LoVo (cell line): Measurements from ENCODE around the gene DDC.
"Not testable (repeated sequence)": the region's sequence is repeated elsewhere in the genome, so short reads cannot be mapped to it uniquely, and the experiment has no call there.

Source experiments
- DNase-seq: peaks from one replicate; pipeline ENCODE4 v3.0.0-alpha.2; 2016; ENCODE audit warnings: low spot score

The DDC gene

DNA sequence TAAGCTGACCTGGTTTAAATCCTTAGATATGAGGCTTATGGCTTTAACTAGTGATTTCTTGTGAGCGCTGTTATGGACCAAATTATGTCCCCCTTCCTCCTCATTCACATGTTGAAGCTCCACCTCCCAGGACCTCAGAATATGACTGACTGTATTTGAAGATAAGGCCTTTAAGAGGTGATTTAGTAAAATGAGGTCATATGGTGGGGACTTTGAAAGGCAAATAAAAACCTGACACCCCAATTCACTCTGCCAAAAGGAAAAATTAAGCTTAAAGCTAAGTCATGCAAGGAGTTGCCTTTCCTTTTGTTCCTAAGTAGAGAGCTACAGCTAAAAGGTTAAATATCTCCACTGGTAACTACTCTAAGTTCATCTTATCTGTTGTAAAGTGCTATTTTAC is 78.7 kb downstream of the DDC start:
- no peak for DNase-seq

DNA sequence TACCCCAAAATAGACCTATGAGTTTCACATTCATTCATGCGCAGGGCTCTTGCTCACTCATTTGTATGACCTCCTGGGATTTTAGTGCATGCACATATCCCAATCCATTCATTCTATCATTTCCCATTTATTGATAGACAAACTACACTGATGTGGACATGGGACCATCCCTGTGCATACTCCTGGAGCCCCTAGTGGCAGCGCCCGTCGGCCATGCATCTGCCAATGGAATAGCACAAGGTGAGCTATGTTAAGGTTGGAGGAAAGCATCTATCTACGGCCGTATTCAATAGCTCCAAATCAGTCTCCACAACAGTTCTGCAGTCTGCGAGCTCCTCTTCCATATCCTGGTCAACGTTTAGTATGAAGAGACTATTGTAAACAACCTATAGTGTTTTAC is 83.3 kb downstream of the DDC start:
- DNase-seq, result no peak

DNA sequence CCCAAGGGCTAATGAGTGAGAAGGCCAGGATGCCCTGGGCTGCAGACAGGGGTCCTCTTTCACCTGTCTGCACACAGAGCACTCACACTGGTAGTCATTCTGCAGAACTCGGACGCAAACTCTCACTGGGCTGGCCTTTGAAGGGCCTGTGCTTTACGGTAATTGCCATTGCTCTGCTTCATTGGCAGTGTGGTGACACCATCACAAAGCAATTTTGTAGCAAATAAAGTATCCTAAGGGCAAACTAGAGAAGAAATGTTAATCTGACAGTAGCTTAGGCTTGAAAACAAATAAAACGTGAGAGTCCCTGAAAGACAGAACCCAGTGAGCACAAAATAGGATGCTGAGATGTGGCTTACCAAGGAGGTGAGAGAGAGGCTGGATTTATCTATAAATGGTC is 84.4 kb downstream of the DDC start:
- DNase-seq, result no peak

DNA sequence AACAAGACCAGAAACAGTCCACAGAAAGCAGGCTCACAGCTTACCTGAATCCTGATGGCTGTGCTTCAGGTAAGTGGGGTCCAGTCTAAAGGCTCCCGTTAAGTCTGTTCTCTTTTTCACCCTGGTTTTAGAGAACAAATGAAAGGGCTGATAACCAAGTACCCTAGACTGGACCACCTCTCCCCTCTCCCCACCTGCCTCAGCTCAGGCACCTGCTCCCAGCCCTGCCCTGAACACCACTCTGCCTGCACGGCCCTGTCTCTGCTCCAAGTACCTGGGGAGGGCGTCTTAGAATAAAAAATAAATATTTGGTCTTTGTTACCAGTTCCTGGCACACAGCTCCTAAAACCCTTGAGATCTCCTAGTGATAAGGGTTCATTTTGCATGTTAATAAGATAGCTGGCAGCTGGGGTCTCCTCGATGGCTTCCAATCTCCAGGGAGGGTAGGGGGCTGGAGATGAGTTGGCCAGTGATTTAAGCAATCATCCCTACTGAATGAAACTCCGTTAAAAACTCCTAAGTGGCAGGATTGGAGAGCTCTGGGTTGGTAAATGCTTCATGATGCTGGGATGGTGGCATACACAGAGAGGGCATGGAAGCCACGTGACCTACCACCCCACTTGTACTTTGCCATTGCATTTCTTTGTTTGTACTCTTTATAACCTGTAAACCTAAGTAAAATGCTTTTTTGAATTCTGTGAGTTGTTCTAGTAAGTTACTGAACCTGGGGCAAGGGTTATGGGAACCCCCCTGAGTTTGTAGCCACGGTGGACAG is 85.3 kb downstream of the DDC start:
- DNase-seq, result no peak

DNA sequence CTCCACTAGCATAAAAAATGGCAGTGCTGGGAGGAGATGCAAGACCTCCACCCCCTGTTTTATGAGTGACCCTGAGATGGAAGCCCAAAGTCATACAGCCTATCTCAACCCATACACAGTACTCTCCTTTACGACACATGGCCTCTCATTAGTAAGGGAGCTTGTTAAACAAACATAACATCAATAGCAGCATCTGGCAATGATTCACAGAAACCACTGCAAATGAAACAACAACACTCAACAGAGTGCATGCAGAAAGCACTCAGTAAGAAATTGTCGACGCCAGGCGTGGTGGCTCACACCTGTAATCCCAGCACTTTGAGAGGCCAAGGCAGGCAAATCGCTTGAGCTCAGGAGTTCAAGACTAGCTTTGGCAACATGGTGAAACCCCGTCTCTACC is 87.6 kb downstream of the DDC start:
- no peak for DNase-seq

DNA sequence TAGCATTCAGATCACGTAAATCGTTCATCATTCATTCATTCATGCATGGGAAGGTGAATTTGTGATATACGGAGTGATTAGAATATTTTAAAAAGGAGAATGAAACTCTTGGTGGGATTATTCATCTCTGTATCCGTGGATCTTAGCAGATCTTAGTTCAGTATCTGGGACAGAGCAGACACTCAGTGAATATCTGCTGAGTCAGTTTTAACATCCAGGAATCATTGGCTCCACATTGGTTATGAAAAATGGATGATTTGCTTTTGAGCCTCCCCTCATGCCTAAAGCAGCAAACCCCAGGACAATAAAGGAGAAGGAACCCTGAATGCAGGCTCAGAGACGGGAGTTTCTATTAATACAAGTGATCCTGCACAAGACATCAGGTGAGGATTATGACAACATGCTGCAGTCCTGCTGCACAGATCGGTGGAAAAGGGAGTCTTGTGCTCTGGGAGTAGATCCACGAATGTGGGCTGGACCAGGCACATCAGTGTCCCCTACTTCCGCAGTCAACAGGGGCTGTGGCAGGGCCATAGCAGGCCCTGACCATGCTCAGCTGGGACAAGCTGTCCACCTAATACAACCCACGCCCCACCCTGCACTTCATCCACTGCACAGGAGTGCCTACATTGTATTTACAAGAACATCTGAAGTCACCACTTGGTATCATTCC is 88.1 kb downstream of the DDC start:
- no peak for DNase-seq

DNA sequence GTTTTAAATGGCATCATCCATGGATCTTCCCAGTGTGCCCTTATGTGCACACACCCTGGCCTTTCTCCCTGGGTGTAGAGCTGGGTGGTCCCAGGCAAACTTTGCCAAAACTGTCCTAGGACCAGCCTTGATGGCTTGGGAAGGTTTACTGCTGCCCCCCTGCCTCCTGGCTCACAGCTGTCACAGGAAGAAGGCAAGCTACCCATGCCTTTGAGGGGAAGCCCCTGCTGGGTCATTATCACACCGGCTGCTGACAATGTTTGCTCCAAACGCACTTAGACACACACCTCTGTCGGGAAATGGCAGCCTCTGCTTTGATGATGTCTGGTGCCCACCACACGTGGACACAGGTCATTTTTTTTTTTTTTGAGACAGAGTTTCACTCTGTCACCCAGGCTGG is 89.9 kb downstream of the DDC start:
- no peak for DNase-seq

DNA sequence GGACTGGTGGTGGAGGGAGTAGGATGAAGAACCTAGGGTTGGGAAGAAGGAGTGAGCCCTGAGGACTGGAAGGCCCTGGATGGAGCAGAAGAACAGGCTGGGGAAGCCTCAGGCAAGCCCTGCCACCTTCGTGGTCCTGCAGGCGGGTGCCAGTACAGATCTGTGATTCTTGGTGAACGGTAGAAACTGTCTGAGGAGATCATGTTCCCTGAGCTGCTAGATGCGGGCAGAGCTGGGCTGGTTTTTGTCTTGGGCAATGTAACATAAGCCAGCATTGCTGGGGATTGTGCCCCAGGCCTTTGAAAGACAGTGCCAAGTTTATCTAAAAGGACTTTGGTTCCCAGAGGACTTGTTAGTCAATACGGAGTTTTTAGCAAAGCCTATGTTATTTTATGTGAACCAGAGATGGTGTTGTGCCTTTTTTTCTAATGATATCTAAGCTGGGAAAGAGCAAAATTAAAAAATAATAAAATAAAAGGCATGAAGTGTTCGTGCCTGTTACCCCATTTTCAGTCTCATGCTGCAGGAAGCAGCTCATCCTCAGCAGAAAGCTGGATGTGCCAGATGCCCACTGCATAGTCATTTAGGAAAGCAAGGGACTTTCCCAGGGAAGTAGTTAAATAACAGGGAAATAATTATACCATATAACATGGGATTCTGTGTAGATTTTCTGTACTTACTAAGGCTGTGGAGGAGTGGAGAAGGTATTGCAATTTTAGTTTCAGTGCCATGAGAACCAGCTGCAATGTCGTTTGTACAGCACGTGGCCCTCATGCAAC is 90.6 kb downstream of the DDC start:
- DNase-seq, result no peak

DNA sequence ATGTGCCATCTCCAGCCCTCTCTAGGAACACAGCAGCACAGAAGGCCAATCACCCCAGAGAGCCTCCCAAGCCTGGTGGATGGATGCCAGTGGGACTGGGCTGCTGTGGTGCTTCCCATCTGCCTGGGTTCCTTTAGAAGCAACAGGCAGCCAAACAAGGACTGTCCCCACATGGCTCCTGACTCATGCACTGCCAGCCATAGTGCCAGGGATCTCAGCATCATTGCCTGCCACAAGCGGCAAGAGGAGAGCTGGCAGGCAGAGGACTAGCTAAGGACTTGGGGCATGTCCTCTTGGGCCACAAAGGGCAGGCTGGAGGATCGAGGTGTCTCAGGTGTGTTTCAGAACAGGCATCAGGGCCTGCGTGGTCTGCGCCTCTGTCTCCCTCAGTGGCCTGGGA is 91.7 kb downstream of the DDC start:
- no peak for DNase-seq

DNA sequence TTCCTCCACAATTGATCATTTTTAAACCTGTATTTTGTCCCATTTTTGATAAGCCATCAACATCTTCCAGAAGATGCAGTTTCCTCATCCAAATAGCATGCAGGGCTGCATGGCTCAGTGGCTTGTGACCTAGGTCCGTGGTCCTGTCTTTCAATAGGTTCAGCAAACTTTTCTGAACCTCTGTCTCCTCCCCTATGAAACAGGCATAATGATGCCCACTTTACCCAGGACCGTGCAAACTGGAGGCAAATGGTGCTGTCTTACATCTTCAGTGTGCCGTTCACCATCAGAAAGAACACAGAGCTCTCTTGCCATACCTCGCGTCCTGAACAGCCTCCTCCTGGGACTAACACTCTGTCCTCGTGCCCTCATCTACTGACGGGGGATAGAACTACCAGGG is 92.8 kb downstream of the DDC start:
- no peak for DNase-seq

DNA sequence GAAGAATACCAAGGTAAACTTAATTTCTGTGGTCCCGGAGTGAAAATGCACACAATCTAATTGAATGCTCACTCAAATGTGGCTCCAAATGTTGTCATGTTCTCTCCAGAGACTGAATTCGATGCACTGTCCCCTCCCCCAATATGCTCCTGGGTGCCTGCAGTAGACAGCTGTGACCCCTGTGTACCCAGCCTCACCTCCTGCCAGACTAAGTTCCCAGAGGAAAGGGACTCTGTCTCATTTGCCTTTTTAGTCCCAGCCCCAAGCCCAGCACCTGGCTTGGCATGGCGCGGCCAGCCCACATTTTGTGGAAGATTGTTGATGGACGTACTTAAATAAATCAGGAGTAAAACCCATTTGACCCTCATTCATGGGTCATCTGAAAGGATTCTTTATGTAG is 93.2 kb downstream of the DDC start:
- DNase-seq, result no peak

DNA sequence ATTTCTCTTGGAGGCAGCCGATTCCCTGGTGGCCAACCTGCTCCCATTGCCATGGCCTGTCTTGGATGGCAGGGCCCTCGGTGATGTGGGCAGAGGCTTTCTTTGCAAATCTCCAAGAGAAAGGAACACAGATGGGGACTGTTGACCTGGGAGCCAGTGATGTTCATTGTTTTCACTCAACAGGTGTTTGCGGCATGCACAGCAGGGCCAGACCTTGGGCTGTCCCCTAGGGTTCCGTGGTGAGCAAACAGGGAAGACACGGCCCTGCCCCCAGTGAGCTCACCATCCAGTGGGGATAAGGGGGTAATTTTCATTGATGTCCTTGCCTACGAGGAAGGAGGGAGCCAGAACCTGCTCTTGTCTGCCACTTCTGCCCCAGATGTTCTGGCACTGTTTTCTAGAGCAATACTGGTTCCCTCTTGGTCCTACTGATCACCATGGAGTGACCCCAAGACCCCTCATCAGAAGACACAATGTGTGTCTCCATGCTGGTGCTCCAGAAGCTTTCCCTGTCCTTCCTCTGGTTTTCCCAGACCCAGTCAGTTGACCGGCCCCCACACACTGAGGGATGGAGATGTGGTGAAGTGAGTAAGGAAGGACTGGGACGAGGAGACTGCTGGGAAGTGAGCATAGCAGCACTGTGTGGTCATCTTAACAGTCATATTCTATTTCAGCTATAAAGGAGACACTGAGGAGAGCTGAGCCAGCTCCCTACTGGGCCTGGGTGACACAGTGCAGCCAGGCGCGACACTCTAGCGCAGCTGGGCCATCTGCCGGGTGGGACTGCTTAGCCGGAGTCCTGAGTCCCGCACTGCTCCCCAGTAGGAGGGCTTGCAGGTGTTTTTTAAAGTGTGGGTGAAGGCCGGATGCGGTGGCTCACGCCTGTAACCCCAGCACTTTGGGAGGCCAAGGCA is 94.7 kb downstream of the DDC start:
- DNase-seq, result no peak

DNA sequence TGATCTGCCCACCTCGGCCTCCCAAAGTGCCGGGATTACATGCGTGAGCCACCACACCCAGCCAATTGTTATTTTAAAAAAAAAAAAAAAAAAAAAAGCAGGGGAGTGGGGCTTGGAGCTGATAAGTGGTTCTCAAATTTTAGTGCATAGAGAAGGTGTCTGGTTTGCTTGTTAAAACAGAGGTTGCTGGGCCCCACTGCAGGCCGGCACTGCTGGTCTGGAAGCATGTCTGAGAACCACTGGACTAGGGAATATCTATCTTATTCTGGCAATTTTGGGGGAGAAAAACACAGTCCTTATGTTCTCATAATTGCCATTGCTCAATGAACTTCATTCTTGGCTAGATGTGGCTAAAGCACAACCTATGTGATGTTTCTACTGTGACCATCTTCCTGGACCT is 96.0 kb downstream of the DDC start:
- no peak for DNase-seq

DNA sequence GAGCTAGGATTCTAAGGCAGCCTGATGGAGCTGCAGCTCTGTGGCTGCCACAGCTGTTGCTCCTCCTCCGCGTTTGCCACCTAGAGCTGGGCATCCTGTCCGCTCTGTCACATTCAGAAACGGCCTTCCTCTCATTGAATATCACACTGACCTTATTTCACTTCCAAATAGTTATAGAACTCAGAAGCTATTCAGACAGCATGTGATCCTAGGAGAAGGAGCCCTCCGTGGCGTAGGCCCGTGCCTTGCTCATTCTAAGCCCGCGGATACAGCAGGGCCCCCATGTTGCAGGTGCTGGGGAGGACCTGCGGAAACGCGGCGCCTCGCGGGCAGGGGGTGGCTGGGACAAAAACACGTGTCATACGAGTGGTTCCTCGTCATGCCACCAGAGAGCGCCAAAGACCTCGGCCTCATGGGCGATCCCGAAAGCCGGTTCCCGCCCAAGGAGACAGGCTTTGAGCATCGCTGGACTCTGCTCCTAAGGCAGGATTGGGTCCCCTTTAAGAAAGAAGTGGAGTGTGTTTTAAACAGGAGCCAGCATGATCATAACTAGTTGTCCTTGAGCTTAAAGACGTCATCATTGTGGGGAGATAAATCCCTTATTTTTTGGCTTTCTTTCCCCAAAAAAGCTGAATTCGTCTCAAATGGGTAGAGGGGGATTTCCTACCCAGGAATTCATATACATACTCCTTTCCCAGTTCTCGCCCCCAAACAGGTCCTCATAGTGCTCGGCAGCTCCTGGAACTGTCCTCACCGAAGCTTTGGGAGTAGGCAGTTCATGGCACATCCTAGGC is 97.2 kb downstream of the DDC start:
- DNase-seq, result peak; percentile 82

DNA sequence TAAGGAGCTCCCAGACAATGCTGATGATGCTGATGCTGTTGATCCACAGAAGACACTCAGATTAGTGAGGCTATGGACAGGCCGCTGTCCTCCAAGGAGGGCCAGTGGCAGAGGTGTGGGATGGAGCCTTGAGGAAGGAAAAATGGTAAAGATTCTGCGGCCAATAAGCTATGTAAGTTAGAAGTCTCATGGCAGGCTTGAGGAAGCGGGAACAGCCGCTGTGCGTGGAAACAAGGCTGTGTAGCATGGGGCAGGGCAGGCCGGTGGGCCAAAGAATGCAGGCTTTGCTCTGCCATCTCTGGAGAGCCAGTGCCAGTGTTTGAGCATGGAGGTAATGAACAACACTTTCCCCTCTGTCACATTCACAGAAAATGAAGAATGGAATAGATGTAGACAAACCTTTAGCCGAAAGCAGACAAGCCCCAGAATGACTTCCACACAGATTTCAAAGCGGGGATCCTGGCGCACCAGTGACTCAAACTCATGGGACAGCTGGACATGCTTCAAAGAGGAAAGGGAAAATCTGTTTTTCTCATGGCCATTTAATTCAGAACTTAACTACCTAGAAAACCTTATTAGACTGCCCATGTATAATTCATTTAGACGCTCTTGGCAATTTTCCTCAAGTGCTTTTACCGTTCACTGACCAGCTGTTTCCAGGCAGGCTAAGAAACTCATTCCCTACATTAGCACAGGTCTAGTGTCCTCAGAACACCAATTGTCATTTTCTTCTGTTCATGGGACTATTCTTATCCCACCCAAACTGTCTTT is 98.2 kb downstream of the DDC start:
- no peak for DNase-seq

DNA sequence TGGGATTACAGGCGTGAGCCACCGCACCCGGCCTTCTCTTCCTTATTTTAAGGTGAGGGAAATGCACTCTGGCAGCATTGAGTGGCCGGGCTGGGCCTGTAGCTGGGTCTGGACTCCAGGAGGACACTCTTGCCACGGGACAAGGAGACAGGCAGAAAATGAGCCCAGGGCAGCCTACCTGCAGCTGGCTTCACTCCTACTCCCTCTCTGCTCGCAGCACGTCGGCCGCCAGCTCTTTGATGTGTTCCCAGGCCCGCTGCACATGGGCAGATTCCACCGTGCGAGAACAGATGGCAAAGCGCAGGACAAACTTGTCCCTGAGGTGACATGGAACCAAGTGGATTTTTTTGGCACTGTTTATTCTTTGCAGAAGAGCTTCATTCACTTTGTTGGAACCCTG is 102.2 kb downstream of the DDC start:
- DNase-seq, result no peak

DNA sequence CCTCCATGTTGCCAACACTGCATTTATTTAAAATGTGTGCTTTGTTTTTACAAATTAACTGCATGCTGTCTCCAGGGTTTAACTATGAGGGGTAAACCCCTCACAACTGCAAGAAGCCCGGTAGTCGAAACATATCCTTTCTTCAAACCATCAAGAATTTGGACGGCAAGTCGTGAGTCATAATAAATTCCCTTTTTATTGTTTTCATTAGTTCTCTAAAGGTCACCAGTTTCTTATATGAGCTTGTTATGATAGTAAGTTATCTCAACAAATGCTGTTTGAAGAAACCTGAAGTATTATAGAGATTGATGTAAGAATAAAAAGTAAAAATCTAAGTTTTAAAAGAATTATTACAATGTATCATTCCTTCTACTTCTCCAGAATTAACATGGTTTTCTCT is 102.8 kb downstream of the DDC start:
- no peak for DNase-seq

DNA sequence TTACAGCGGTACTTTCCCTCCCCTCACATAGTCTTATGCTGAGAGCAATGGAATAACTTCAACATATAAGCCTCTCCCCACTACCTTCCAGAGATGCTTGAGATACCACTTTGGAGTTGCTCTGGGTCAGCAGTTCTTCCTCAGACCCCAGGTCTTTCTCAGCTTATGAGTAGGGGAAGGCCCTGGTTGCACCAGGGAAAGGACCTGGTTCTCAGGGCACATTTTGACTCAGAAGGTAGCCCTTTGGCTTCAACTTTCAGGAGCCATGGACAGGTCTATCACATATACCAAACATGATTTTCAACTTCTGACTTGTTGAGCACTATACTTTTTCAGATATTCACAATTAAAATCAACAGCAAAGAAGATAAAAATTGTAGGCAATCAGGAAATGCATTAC is 103.5 kb downstream of the DDC start:
- no peak for DNase-seq

DNA sequence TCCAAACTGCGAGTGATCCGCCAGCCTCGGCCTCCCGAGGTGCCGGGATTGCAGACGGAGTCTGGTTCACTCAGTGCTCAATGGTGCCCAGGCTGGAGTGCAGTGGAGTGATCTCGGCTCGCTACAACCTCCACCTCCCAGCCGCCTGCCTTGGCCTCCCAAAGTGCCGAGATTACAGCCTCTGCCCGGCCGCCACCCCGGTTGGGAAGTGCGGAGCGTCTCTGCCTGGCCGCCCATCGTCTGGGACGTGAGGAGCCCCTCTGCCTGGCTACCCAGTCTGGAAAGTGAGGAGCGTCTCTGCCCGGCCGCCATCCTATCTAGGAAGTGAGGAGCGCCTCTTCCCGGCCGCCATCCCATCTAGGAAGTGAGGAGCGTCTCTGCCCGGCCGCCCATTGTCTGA is 106.0 kb downstream of the DDC start:
- DNase-seq, result not testable (repeated sequence)

DNA sequence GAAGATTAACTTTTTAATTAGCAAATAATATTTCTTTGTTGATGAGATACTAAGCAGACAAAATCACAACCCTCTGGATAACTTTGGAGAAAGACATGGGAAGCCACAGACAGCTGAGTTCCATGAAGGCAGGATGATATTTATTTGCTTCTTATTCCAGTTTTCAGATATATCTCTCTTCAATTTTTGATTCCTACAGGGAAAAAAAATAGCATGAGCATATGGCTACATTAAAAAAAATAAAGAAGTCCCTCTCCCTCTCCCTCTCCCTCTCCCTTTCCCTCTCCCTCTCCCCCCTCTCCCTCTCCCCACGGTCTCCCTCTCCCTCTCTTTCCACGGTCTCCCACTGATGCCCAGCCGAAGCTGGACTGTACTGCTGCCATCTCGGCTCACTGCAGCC is 106.6 kb downstream of the DDC start:
- not testable (repeated sequence) for DNase-seq
